Islet precursor cell (in vitro differentiated cells): Measurements from ENCODE around the gene HSPA1B.
"Not testable (repeated sequence)": the region's sequence is repeated elsewhere in the genome, so short reads cannot be mapped to it uniquely, and the experiment has no call there.

ENCODE experiments used
- DNase-seq: peaks from one replicate; pipeline ENCODE4 v3.0.0-alpha.2; 2018

HSPA1B gene

DNA sequence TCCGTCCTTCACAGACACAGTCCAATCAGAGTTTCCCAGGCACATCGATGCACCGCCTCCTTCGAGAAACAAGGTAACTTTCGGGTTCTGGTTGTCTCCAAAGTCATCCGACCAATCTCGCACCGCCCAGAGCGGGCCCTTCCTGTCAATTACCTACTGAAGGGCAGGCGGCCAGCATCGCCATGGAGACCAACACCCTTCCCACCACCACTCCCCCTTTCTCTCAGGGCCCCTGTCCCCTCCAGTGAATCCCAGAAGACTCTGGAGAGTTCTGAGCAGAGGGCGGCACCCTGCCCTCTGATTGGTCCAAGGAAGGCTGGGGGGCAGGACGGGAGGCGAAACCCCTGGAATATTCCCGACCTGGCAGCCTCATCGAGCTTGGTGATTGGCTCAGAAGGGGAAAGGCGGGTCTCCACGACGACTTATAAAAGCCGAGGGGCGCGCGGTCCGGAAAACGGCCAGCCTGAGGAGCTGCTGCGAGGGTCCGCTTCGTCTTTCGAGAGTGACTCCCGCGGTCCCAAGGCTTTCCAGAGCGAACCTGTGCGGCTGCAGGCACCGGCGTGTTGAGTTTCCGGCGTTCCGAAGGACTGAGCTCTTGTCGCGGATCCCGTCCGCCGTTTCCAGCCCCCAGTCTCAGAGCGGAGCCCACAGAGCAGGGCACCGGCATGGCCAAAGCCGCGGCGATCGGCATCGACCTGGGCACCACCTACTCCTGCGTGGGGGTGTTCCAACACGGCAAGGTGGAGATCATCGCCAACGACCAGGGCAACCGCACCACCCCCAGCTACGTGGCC, at the start of gene HSPA1B:
HSPA1B (plus strand) TSS at position 453 of the 794 bp plus-strand sequence; CDS start at position 666, 213 bp downstream.
- DNase-seq, result peak; percentile 100

DNA sequence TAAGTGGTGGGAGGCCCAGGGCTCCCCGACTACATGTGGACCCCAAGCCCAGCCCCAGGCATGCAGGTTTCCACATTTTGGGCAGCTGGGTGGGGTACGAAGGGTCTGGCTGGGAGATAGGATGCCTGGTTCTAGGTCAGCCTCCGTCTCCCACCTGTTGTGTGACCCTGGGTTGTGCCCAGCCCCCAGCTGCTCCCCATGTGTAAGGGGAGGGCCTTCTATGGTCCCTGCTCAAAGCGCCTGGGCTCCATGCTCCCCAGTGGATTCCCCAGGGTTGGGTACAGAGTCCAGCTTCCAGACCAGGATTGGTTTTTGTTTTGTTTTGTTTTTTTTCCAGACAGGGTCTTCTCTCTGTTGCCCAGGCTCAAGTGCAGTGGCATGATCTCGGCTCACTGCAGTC, 49.3 kb upstream of the HSPA1B start:
- no peak for DNase-seq

DNA sequence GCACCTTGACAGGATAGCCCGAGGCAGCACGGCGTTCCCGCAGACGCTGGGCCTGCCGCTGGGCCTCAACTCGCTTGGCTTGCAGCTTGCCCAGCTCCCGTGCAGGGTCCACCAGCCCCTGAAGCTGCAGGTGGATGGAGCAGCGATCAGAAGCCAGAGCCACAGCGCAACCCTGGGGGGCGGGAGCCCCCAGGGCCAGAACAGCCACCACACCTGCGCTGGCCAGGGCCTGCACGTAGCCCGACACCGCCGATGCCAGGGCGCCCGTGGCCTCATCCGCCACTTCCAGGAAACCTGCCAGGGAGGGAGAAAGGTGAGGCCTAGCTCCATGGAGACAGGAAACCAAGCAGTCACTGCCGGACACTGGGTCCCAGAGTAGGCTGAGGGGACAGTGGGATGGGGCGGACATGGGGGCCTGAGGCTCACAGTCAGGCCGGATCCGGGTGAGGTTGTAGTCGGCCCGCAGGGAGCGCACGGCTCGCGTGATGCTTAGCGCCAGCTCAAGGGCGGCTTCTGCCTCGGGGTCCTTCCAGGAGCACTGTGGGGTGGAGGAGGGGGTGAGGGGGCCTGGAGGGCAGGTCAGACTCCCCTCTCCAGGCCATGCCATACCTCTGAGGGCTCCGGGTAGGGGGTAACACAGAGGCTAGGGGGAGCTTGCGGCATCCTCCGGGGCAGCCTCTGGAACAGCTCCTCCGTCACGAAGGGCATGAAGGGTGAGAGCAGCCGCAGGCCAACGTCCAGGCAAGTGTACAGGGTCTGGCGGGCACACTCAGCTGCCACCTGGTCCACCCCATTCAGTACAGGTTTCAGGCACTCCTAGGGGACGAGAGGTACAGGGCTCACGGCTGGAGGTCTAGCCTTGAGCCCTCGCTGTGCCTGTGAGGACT, 48.3 kb upstream of the HSPA1B start:
- no peak for DNase-seq

DNA sequence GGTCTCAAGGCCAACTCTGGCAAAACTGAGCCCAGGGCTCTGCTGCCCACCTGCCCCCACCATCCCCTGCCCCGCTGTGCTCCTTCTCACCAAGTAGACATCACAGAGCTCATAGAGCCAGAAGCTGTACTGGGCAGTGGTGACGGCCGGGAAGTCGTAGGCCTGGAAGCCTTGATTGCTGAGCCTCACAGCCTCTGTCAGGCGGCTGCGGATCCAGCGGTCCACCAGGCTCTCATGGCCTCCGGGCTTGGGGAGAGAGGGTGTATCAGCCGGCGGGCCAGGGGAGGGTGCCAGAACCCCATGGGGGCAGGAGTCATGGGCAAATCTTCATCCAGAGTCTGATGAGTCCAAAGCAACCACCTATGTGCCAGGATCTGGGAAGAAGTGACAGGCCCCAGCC, 47.6 kb upstream of the HSPA1B start:
- no peak for DNase-seq

DNA sequence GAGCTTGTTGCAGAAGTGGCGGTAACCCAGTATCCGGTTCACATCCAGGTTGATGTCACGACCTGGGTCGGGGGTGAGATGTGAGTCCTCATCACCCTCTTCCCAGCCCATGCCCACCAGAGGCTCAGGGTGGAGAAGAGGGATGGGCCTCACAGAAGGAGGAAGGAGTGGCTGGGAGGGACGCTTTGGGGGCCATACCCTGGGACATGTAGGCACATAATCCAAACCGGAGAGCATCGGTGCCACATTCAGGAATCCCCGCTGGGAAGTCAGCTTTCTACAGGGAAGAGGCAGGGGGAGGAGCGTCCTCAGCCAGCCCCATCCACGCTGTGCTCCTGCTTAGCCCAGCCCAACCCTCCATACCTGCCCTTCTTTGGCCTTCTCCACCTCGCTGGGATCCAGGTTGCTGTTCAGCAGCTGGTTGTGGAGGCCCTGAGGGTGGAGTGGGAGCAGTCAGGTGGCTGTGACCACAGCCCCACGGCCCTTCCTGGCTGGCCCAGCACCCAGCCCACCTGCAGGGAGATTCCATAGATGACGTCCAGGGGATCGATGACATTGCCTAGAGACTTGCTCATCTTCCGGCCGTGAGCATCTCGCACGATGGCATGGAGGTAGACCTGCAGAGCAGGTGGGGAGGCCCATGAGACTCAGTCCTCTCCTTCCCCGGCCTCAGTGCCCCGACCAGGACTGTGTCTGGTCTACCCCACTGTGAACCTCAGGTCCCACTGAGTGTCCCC, 46.9 kb upstream of the HSPA1B start:
- DNase-seq, result no peak

DNA sequence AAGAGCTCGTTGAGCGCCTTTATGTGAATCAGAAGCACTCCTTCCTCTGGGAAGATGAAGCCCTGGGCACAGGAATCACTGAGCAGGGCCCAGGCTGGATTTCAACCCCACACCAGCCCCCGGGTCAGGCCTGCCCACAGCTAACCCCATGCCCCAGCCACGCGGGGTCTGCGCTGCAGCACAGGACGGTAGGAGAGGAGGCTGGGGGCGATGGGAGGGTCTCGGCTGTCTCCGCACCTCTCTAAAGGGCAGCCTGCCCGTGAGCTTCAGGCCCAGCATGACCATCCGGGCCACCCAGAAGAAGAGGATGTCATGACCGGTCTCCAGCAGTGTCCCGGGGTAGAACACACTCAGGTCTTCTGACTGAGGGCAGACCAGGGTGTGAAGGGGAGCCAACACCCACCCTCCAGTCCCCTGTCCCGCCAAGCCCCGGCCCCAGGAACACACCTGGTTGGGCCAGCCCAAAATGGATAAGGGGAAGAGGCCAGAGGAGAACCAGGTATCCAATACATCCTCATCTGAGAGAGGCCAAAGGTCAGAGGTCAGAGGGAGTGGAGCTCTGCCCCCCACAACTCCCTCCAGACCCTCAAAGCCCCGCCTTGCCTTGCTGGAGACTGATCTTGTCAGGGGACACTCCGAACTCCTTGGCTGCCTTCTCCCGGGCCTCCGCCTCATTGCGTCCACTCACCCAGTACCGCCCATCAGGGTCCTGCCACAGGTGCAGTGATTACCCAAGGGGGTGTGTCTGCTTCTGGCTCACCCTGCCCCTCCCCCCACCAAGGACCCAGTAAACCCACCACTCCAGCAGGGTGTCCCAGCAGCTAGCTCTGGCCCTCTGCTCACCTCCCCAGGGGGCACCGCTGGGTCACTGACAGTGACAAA, 46.1 kb upstream of the HSPA1B start:
- DNase-seq, result no peak

DNA sequence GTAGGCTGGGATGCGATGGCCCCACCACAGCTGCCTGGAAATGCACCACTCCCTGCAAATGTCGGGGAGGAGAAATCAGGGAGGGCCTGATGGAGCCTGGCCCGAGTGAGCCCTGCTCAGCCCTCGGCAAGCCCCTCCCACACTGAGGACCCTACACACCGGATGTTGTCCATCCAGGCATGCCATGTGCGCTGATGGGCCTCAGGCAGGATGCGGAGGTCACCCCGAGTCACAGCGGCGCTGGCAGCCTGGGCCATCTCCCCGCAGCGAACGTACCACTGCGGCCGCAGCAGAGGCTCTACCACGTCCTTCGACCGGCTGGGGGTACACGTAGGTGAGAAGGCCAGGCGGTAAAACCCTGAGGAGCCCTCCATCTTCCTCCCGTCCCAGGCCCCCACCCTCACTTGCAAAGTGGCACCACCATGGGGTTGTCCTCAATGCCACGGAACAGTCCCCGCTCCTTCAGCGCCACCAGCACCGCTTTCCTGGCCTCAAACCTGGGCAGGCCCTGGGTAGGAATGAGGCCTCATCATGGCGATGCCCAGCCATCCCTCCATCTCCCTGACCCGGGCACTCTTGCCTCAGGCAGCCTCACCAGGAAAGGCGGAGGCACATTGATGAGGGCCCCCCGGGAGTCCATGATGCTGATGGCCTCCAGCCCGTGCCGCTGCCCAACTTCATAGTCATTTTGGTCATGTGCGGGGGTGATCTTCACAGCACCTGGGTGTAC, 45.2 kb upstream of the HSPA1B start:
- DNase-seq, result peak; percentile 47

DNA sequence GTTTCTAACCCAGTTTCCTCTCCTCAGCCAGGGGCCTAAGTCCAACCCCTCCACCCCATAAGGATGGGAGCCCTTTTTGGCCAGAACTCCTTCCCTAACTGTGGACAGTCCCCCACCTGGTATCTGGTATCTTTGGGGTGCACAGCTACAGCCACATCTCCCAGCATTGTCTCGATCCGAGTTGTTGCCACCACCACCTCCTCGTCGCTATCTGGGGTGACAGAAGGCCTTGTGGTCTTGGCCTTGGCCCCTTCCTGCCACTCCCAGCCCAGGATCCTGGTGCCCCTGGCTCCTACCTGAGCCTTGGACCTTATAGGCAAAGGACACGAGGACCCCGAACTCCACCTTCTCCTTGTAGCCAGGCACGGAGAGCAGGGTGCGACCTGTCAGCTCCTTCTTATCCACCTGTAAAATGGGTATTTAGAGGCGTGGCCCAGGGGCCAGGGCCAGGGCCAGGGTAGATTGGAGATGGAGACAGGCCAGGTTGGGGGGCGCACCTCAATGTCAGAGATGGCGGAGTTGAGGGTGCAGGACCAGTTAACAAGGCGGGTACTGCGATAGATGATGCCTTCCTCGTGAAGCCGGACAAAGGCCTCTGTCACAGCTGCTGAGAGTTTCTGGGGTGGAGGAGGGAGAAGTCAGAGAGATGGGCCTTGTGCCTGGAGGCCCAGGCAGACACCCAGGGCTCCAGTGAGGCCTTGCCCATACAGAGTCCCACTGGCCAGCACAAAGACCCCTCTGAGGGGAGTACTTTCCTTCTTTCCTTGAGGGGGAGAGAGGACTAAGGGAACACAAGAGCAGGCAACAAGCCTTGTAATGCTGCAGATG, 43.2 kb upstream of the HSPA1B start:
- no peak for DNase-seq

DNA sequence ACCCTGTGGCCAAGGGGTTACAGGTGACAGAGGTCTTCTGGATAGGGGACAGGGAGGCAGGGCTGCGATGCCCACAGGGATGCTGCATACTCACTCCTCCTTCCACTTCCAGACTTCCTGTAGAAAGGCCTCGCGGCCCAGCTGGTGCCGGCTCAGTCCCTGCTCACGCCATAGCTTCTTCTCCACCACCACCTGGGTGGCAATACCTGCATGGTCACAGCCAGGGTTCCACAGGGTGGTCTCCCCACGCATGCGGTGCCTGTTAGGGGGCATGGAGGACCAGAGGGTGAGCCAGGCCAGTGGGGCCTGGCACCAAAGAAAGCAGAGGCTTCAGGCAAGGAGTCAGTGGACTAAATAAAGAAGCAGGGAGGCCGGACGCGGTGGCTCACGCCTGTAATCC, 42.1 kb upstream of the HSPA1B start:
- DNase-seq, result no peak

DNA sequence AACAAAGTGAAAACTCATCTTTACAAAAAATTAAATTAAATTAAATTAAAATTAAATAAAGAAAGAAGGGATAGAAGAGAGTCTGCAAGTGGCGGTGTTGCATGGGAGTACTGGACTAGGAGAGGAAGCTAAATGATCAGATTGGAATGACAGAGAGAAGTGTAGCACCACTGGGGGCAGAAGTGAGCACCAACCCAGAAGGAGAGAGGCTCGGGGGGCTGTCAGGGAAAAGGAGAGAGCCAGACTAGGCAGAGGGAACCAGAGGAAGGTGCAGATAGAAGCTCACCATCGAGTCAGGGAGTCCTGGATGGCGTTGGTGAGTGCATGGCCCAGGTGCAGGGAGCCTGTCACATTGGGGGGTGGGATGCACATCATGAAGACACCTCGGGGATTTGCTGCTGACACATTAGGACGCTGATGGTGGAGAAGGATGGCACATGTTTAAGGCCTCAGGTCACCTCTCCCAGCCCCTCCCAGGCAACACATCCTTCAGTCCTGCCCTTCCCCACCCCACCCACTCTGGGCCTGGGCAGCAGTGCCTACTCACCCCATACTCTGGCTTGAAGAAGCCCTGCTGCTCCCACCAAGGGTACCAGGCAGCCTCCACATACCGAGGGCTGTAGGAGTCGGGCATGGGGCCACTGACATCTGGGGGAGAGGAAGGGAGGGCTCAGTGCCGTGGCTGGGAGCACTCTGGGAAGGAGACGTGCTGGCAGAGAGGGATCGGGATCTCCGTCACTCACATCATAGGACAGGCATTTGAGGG, 36.0 kb upstream of the HSPA1B start:
- peak; percentile 82 for DNase-seq

DNA sequence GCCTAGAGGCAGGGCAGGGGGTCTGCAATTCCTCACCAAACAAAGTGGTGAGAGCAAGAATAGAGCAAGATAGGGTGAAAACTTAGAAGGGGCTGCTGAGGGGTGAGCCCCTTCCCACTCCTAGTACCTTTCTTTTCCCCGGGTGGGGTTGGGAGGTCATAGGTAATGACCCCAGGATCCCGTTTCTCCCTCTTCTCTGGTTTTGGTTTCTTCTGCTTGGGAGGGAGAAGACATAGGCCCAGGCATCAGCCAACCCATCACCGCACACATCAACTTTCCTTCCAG, 35.5 kb upstream of the HSPA1B start:
- no peak for DNase-seq

DNA sequence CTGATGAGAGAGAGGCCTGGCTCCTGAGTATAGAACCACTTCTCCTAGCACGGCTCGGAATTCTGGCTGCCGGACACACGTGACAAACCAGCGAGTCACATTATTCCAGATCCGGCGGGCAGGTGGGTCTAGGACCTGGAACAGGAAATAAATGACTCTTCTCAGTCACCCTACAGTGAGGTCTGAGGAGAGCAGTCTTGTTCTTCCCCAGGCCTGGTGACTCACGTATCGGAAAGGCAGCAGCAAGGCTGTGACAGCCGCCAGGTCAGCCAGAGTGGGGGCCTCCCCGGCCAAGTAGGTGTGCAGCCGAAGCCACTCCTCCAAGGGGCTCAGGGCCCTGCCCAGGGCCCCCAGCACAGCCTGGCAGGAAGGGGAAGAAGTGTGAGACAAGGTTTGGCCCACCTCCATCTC, 34.8 kb upstream of the HSPA1B start:
- peak; percentile 83 for DNase-seq

DNA sequence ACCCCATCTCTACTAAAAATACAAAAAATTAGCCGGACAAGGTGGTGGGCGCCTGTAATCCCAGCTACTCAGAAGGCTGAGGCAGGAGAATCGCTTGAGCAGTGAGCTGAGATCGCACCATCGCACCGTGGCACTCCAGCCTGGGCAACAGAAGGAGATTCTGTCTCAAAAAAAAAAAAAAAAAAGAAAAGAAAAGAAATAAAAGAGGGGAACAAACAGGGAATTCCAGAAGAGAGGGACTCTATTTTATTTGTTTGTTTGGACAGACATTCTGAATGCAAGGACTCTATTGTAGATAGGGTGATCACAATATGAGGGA, 33.7 kb upstream of the HSPA1B start:
- DNase-seq, result not testable (repeated sequence)

DNA sequence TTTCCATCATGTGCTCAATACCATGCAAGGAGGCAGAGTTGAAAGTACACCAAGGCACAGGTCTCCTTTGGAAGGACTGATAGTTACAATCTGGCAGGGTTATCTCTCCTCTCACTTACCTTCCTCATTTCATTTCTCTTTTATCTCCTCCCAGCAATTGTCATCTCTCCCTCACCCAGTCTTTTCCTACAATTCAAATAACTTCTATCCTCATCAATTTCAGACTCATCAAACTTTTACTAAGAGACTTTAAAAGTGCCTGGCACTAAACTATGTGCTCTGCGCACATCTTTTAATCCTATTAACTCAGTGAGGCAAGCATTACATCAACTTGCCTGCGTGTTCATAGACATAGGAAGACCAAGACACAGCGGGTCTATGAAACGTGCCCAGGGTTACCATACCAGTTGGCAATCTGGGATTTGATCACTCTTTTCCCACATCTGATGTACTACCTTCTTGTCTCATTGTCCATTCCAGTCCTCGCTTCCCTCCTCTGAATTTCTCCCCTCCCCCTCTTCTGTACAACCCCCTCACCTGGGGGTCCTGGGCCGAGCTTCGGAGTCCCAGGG, 33.2 kb upstream of the HSPA1B start:
- peak; percentile 57 for DNase-seq

DNA sequence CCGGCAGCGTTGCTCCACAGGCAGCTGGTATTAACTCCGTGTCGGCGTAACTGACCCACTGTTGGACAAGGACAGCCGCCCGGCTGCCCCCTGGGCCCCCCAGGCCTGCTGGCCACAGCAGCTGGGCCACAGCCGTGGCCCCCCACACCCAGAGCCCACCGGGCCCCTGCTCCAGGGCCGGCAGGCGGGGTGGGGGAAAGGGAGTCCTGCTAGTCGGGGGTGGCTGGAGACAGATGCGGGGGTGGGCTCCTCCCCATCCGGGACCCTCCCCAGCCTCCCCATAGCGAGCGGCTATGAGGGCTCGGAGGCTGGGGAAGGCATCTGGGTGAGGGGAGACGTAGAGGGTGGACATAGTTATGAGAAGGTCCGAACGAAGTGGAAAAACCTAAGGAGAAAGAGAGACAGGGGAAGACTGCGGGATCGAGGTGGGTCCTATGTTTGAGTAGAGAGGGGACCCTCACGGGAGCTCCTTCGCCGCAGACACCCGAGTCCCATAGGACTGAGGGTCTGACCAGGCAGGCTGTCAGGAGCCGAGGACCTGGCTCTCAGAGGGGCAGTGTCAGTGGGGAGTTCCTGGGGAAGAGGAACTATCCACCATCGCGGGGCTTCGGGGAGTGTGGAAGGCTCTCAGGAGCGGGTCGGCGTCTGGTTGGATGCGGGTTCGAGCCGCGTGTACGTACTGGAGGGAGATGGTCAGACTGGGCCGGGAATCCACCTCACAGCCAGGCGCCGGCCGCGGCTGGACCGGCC, 32.5 kb upstream of the HSPA1B start:
- no peak for DNase-seq

DNA sequence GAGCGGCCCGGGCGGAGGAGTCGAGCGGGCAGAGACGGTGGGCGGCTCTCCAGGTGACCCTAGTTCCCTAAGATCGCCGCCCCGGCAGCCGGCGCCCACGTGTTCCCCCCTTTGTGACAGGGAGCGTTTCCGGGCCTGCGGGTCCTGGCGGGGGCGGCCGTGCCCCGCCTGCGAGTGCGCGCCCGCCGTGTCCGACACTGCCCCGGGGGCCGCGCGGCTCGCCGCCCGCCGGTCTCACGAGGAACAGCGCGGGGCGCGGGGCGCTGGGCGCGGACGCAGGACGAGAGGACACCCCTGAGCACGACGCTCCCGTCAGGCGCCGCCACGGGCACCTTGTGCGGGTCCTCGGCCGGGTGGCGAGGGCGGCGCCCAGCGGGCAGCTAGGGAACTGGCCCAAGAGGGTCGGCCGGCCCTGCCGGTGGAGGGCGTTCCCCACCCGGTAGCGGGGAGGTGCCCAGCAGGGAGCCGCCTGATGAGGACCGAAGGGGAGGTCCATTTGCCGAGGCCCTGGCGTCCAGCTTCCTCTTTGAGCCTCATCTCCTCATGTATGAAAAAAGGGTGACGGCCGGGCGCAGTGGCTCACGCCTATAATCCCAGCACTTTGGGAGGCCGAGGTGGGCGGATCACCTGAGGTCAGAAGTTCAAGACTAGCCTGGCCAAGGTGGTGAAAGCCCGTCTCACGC, 31.8 kb upstream of the HSPA1B start, which contains the start of gene VARS1:
VARS1 (minus strand) TSS at position 137 of the 683 bp plus-strand sequence. CDS start 535 bp downstream, outside the sequence.
- DNase-seq, result peak; percentile 97

DNA sequence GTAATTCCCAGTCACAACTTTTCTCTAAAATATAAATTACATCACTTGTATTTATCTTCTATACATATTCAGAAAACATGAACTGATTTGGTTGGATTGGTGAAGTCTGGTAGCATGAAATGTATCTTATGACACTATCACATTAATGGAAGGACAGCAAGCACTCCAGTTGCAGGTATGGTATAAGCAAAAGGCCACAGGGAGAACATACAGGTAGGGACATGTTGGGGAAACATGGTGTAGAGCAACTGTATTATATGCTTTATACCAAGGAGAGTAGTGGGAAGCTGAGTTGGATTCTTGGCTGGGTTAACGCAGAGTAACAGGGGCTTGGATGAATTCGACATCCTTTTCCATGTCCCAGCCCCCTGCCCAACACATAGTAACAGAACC, 30.5 kb upstream of the HSPA1B start:
- DNase-seq, result no peak

DNA sequence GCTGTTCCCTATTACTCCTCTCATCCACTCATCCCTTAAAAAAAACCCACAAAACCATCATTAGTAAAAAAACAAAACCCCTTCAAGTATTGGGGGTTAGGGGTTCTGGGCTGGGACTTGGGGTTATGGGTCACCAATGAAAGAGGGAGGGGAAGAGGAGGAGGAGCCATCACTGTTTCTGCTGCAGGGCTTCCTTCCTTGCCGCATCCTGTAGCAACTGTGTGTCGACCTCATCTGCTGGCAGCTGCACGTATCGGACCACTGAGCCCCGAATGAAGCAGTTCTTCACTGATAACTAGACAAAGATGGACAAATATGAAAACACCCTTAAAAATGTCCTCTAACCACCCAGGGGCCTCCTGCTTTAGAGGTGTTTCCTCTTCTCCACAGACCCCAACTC, 29.9 kb upstream of the HSPA1B start:
- DNase-seq, result no peak
